Measurements from ENCODE around the gene PRKAR1B.

- no peak for TF ChIP-seq CTCF (conservative IDR thresholded peaks at IDR 0.05 in 1 of 2, IDR thresholded peaks at IDR 0.05 in 1 of 2; ENCODE audit: extremely low read depth in 1 of 2, insufficient read depth in 1 of 2, low read depth in 1 of 2, low read length in 2 of 2)
- no peak for TF ChIP-seq EZH2 (IDR thresholded peaks at IDR 0.05; ENCODE audit: borderline replicate concordance, low read length)
These were observed 11.8 kb upstream of the PRKAR1B start for GRCh38 chr7:738723-739454.

Measured in mammary epithelial cell (primary cell).